GM21381 (cell line): ENCODE results near the gene CDC37L1.
"Not testable (repeated sequence)": the region's sequence is repeated elsewhere in the genome, so short reads cannot be mapped to it uniquely, and the experiment has no call there.

Experiments used
- ATAC-seq: cut with Tn5 transposase; IDR thresholded peaks from one replicate; pipeline ENCODE4 v1.9.1; 2021; ENCODE audit warnings: mild to moderate bottlenecking, moderate library complexity; ENCODE audit not compliant: unreplicated experiment

CDC37L1 gene

DNA sequence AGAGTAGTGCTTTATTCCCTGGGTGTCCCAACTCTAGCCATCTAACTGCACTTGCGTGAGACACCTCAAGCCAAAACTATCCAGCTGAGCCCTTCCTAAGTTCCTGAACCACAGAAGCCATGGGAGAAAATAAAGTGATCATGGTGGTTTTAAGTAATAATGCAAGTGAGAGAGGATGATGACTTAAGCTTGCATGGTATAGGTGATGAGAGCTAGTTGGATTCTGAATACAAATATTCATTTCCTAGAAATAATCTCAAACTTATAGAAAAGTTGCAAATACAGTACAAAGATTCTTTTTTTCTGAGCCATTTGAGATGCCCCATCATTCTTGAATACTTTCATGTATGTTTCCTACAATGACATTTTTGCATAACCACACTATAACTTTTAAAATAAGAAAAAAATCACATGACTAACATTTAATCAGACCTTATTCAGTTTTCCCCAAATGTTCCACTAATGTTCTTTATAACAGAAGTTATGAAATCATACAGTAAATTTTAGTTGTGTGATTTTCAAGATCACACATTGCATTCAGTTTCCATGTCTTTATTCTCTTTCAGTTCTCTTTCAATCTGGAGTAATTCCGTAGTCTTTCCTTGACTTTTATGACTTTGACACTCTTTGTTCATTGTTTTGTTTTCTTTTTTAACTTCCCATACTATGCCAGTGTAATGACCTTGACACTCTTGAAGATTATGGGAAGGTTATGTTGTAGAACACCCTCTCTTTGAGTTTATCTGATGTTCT, 67.1 kb downstream of the CDC37L1 start:
- no peak for ATAC-seq

- no peak for ATAC-seq
Measured at GRCh38 chr9:4748612-4749011, 69.2 kb downstream of the CDC37L1 start.

- ATAC-seq: no peak
Measured at GRCh38 chr9:4750023-4750673, 70.8 kb downstream of the CDC37L1 start.

DNA sequence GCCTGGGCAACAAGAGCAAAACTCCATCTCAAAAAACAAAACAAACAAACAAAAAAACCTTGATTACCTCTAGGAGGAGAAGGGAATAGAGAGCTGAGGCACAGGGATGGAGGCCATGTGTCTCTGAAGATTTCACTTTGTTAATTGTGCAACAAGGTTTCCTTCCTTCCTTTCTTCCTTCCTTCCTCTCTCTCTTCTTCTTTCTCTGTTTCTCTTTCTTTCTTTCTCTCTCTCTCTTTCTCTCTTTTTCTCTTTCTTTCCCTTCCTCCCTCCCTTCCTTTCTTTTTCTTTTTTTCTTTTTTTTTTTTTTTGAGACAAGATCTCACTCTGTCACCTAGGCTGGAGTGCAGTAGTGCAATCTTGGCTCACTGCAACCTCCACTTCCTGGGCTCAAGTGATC, 75.2 kb downstream of the CDC37L1 start:
- not testable (repeated sequence) for ATAC-seq

GRCh38 chr9:4755026-4755609, 75.7 kb downstream of the CDC37L1 start:
- no peak for ATAC-seq

- ATAC-seq: no peak
Measured at GRCh38 chr9:4756420-4756819, 77.1 kb downstream of the CDC37L1 start.
